HG03095 (cell line): ENCODE data around the gene RPL41.

Experiments used
- ATAC-seq: cut with Tn5 transposase; IDR thresholded peaks from one replicate; pipeline ENCODE4 v1.9.1; 2021; ENCODE audit warnings: moderate library complexity; ENCODE audit not compliant: unreplicated experiment

RPL41 gene

DNA sequence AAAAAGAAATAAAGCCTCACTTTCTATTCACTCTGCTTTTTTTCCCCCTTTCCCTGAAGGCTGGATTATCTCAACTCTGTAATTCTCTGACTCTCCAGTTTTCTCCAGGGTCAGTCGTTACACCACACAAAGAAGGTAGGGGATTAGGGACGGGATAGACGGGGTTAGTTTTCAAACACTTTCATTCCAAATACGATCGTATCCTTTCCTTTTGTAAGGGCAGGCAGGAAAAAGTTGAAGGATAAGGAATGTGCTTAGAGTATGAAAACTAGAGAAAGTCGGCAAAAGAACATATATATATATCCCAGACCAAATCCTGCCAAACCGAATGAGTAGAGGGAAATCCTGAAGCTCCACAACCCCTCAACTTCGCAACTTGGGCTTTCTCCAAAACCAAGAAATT is 11.1 kb downstream of the RPL41 start:
- ATAC-seq = no peak

DNA sequence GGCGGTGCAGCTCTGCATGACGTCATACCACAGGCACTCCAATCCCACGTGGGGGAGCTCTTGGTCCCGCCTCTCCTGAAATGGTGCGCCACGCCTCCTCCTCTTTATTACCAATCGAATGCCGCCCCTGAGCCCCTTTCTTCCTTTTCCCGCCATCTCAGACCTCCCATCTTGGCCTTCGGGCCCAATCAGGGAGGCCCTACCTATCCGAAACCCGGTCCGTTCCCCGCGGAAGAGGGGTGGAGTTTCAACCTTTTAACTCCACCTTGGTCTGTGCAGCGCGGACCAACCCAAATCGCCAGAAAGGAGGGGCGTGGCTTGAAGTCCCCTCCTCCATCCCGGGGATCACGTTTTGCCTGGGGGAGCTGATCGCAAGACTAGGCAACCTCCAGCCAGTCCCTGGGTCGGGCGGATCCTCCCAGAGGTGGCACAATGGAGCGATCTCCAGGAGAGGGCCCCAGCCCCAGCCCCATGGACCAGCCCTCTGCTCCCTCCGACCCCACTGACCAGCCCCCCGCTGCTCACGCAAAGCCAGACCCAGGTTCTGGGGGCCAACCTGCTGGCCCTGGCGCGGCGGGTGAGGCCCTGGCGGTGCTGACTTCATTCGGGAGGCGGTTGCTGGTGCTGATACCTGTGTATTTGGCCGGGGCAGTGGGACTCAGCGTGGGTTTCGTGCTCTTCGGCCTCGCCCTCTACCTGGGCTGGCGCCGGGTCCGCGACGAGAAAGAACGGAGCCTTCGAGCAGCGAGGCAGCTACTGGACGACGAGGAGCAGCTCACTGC is 11.6 kb downstream of the RPL41 start, which contains the start of gene ESYT1:
Gene ESYT1 (plus strand): TSS at position 380 of the 782 bp plus-strand sequence. CDS start 53 bp downstream, at position 433.
- peak; percentile 86 for ATAC-seq

DNA sequence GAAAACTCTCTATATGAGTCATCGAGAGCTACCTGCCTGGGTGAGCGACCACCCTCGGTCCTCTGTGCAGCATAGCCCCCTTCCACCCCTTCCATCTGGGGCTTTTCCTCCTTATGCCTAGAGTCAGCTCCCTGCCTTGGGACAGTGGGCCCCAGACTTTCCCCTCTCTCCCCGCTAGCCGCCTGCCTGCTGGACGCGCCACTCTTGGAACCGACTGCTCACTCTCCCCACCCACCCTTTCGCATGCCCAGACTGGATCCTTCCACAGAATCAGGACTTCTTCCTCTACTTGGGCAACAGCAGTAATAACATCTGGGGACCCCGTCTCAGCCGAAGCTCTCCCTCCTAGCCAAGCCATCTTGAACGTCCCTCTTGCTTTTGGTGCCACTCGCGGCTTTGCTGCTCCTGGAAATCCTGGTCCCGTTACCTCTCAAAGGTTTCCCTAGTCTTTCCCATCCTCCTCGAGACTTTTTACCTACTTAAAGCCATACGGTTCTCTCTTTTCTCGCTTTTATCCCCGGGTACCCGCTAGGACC is 12.3 kb downstream of the RPL41 start:
- ATAC-seq = no peak

DNA sequence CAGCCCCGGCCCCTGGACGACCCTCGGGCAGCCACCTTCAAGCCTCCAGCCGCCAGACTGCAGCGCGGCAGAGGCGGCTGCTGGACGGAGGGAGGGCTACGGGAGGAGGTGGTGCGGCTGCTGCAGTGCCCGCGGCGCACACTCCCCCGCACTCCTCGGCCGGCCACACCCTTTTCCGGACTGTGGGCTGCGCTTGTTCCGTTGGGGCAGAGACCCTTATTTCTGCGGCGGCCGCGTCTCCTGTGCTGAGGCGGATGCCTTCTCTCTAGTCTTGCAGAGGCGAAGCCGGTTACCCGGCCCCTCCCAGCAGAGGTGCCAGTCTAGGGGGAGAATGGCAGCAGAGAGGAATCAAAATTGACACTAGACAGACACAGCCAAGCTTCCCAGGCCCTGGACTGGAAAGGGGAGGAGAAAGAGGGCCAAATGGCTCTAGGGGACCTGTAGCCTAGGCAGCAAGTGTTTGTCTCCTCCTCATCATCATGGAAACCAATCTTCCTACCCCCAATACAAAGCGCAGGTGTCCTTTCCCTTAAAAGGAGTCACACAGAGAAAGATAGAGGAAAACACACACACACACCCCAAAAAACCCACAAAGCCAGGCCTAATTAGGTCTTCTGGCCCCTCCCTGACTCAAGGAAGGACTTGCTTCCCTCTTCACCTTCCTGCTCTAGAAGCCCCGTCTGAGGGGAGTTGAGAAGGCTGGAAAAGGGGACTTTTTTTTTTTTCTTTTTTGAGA is 12.9 kb downstream of the RPL41 start:
- ATAC-seq = no peak

DNA sequence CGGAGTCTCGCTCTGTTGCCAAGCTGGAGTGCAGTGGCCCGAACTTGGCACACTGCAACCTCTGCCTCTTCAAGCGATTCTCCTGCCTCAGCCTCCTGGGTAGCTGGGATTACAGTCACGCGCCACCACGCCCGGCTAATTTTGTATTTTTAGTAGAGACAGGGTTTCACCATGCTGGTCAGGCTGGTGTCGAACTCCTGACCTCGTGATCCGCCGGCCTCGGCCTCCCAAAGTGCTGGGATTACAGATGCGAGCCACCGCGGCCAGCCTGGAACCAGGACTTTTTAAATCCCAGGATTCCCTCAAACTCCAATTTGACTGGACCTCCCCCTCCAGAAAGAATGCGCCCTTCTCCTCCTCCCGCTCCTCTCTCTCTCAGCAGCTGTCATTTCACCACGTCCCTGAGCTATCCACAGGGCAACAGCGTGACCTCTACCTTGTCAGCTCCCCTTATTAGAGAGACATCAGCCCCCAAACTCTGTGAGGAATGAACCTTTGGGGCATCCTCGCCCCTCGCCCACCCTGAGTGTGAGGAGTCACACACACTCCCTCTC is 13.6 kb downstream of the RPL41 start:
- ATAC-seq = no peak

DNA sequence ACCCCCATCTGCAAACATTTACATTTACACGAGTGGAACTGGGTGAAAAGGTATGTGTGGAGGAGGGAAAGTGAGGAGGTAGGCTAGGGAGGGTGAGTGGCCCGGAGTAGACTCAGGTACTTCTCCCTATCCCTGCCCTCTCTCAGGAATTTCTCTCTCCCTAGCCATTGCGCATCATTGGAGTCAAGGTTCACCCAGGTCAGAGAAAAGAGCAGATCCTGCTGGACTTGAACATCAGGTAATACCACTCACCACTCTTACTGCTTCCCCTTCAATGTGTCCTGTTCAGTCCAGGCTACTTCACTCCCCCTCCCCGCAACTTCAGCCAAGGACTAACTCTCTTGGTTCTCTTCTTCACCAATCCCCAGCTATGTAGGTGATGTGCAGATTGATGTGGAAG is 14.4 kb downstream of the RPL41 start:
- no peak for ATAC-seq

DNA sequence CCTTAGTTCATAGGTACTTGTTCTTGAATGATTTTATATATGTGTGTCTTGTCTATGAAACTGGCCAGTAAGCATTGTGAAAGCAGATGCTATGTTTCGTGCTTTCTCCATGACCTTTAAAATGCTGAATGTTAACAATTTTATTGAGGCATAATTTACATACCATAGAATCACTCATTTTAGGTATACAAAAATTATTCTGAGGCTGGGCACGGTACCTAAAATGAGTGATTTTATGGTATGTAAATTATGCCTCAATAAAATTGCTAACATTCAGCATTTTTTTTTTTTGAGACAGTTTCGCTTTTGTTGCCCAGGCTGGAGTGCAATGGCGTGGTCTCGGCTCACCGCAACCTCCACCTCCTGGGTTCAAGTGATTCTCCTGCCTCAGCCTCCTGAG is 18.5 kb downstream of the RPL41 start:
- ATAC-seq = no peak

DNA sequence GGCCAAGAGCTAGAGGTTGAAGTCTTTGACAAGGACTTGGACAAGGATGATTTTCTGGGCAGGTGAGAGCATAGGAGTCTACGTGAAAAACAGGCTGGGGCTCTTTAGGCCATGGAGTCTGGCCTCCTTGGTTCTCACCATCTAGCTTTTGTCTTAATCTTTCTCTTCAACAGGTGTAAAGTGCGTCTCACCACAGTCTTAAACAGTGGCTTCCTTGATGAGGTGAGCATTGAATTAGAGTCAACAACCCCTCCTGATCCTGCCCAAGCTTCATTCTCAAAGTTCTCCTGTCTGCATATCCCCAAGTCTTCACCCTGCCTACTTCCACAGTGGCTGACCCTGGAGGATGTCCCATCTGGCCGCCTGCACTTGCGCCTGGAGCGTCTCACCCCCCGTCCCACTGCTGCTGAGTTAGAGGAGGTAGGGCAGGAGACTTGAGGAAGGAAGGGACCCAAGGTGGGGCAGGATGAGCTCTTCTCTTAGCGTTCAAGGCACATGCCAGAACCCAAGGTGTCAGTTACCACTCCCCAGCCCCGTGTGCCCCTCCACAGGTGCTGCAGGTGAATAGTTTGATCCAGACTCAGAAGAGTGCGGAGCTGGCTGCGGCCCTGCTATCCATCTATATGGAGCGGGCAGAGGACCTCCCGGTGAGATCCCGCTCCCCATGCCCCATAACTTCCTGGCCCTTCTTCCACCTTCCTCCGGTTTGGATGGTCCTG is 21.6 kb downstream of the RPL41 start:
- no peak for ATAC-seq

DNA sequence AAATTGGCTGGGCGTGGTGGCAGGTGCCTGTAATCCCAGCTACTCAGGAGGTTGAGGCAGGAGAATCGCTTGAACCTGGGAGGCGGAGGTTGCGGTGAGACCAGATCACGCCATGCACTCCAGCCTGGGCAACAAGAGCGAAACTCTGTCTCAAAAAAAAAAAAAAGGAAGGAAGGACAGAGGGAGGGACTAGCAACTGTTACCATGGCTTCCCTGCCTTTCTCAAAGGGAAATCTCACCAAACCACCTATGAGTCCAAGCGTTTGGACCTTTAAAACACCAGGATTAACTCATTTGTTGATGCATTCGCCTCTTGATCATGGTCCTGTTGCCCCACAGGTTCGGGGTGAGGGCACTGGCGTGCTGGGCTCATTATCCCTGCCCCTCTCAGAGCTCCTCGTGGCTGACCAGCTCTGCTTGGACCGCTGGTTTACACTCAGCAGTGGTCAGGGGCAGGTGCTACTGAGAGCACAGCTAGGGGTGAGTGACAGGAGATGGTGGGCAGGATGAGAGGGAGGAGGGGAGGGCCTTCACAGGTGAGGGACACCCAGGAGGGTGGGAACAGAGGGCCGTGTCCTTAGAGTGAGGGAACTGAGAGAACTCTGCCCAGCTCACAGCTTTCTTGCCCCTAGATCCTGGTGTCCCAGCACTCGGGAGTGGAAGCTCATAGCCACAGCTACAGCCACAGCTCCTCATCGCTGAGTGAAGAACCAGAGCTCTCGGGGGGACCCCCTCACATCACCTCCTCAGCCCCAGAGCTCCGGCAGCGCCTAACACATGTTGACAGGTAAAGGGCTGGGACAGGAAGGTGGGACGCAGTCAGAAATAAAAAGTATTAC is 25.7 kb downstream of the RPL41 start:
- ATAC-seq = no peak

DNA sequence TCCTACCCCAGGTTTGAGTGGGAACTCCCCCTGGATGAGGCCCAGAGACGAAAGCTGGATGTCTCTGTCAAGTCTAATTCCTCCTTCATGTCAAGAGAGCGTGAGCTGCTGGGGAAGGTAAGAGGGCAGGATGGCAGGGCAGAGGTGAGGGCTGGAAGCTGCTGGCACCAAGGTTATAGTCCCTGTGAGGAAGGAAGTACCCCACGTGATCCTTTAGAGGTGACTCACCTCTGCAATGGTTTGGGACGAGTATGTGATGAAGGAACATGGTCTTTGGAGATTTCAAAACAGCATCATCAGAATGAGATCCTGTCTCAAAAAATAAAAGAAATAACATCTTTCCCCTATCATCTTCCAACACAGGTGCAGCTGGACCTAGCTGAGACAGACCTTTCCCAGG is 26.8 kb downstream of the RPL41 start:
- no peak for ATAC-seq

DNA sequence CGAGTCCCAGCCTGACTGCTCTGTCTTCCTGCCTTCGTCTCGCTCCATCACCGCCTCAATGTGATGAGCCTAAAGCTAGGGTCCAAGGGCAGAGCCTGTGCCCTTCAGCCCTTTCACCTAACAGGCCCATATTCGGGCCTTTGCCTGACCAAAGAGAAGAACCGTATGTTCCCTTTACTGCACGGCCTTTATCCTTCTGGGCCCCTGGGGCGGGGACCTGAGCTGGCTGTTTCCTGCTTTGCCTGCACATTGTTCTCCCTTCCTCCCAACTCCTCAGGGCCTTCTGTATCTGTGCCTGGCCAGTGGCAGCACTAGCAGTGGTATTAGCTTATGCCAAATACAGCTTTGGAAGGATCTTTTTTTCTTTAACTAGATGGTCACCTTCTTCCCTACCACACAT is 27.4 kb downstream of the RPL41 start:
- ATAC-seq = no peak

DNA sequence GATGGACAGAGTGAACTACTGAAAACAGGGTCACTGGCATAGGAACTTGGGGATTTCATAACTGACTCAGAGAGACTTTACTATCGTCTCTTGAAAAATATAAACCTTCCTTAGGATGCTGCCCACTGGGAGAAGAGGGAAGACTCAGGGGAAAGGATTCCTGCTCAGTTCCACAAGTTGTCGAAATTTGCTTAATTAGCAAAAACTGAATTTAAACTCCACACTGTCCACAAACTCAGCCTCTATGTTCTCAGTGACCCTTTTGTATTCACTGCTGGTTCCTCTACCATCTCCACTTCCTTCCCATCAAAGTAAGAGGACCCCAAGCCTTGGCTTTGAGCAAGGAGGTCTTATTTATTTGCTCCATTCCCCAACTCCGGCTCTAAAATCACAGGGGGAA is 28.8 kb downstream of the RPL41 start:
- ATAC-seq = no peak

DNA sequence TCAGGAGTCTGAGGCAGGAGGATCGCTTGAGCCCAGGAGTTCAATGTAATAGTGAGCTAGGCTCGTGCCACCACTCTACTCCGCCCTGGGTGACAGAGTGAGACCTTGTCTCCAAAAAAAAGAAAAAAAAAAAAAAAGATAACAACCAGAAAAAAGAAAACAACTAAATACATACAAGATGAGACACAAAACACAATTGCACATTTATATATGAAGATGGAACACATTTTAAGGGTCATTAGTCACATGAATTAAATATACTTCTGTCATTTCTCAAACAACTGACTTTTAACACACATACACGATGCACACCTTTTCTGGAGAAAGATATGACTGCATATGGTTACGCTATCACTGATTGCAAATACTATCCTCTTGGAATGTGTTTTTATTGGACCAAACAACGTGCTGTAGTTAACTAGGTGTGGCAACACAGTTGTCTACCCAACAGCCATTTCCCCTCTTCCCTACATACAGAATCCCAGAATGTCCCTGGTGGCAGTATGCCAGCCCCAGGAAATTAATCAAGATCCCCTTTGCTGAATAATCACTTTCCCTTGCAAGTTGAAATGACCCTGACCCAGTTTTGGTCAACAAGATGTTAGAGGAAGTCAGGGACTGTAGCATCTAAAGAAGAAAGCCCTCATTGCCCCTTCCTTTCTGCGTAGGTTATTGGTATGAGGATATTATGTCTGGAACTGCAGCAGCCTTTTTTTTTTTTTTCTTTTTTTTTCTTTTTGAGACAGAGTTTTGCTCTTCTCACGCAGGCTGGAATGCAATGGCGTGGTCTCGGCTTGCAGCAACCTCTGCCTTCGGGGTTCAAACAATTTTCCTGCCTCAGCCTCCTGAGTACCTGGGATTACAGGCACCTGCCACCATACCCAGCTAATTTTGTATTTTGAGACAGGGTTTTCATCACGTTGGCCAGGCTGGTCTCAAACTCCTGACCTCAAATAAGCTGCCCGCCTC is 30.3 kb downstream of the RPL41 start:
- ATAC-seq = no peak

DNA sequence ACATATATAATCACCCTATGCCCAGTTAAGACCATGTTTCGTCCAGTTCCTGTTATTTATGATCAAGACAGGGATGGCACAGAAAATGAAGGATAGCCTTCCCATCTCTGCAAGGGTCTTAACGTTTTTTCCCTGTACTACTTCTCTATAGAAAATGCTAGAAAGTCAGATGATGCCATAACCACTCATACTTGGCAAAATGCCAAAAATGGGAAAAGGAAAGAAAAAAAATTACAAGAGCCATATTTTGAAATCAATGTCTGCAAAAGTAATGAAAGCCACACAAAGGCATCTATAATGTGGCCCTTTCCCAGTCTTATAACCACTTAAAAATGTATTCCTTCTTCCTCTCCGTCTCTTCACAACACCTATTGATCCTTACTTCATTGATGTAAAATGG is 34.1 kb downstream of the RPL41 start:
- ATAC-seq = no peak

DNA sequence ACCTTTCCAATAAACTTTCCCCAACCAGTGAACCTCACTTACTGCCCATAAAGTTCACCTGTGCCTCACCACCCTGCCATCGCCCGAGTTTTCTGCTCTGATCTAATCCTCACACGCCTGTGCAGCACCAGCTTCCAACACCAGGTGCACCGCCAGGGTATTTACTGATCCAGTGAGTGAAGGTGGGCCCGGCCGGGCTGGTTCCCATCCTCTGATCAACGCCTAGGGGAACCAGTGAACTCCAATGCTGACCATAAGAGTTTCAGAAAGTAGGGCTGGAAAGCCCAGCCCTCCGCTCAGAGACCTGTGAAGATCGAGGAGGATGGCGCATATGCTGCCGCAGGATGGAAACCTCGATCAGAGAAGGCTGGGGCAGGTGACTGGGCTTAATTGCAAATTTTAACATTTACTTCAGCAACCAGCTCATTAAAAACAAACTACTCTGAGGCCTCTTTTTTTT is 35.3 kb downstream of the RPL41 start:
- ATAC-seq = peak; percentile 46

DNA sequence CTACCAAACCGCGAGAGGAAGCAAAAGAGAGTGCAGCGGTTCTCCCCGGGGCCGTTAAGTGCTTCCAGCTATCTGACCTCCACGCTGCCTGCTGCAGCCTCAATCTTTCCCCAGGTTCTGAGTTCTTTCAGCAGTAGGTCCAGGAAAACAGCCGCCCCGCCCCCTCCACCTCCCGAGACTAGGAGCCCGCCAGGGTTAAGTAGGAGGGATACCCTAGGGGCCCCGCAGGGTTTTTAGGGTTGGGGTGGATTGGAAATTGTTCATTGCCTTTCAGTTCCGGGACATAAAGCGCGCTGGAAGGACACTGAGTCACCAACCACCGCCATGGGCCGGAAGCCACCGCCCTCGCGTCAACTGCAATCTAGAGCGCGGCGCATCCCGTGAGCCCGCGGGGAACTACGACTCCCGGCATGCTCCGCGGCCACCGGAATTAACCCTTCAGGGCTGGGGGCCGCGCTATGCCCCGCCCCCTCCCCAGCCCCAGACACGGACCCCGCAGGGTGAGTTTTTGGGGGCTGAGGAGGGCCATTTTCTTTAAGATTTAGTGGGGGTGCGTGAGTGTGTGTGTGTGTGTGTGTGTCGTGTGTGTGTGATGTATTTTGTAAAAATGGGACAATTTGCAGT is 35.8 kb downstream of the RPL41 start, which contains the start of gene MYL6B:
Gene MYL6B (plus strand): TSS at position 456 of the 624 bp plus-strand sequence. CDS start 1,332 bp downstream, outside the sequence.
- peak; percentile 87 for ATAC-seq

DNA sequence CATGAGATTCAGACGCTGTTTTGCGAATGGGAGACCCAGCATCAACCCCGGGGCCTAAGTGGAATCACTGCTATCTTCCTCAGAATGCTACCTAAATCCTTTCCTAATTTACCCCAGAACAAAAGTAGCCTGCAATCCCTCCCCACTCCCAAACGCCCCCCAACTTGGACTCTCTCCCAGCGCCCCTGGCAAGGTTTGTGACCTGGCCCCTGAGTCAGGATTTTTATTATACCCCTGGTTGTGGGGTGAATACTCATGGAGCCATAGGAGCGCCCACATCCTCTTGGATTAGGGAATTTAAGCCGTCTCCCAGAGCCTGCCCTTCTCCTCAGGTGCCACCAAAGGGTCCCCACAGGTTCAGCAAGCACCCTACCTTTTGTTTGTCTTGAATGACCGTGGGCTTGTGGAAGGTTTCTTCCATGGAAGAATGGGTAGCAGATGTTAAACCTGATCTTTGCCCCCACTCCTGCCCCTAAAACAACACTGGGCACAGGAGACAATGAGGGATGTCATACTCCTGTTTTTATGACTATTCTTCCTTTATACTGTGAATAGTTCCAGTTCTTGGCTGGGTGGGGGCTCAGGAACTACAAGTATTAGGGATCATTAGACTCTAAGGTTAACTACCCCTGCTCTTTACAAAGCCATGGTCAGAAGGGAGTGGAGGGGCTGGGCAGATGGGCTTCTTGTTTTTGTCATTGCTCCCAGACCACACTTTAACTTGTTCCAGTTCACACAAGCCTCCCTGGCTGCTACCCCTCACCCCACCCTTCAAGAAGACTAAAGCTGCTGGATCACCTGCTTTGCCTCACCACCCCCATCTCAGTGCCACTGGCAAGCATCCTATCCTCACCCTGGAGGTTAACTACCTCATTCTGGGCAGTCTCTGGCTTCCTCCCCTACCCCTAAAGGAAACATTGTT is 36.6 kb downstream of the RPL41 start:
- ATAC-seq = no peak
